Activated CD8-positive, alpha-beta memory T cell treated with anti-CD3 and anti-CD28 coated beads for 24 hours (primary cell): ENCODE results near the gene ASCC1.

Experiments
- DNase-seq: peaks from one replicate; pipeline ENCODE4 v3.0.0-alpha.2; 2020

Gene ASCC1

DNA sequence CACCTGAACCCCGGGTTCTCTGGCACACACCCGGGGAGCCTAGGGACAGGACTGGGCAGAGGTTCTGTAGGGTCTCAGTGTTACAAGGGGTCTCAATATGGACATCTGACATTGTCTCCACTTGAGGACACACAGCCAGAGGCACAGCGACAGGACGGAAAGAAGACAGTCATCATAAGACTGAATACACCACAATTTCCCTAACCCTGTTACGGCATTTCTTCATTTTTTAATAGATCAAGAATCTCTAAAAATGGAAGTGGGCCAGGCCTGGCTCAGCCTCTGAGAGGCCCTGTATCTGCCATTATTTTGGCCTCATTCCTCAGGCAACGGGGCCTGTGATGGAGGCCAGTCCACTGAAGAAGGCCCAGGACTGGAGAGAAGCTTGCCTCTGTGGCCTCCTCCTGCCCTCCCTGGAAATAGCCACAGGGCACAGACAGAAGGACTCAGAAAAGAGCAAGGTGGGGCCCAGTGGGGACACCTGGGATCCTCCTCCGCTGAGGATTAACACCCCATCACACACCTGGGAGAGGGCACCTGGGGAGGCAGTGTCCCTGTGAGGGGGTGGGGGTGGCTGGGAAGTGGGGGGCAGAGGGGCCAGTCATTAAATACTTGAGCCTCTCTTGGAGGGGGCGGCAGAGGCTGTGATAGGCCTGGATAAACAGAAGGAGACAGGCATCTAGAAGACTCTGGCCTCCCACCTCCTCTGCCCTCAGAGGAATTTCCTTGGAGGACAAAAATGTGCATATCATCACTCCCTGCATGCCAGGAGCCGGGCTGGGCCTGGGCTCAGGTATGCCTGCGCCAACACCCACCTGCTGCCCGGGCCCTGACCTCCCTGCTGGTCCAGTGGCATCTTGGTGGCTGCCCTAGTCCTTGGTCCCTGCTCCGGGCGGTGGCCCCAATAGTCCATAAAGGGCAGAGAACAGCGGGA lies 135.8 kb downstream of the ASCC1 start:
- peak; percentile 57 for DNase-seq

DNA sequence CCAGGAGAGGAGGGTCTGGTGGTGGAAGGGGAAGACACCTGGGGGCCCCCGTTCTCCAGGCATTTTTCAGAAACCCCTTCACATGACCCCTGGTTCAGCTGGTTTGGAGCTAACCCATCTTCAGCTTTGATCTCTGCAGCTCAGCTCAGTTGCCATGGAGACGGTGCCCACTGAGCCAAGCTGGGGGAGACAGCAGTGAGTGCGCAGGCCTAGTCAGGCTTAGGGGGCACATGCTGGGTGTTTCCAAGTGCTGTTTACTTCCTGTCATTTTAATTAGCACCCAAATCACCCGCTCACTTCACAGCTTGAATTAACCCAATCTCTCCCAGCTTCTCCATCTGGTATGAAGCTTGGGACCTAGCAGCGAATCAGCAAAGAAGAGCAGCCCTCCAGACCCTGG lies 136.7 kb downstream of the ASCC1 start:
- DNase-seq: peak; percentile 83

DNA sequence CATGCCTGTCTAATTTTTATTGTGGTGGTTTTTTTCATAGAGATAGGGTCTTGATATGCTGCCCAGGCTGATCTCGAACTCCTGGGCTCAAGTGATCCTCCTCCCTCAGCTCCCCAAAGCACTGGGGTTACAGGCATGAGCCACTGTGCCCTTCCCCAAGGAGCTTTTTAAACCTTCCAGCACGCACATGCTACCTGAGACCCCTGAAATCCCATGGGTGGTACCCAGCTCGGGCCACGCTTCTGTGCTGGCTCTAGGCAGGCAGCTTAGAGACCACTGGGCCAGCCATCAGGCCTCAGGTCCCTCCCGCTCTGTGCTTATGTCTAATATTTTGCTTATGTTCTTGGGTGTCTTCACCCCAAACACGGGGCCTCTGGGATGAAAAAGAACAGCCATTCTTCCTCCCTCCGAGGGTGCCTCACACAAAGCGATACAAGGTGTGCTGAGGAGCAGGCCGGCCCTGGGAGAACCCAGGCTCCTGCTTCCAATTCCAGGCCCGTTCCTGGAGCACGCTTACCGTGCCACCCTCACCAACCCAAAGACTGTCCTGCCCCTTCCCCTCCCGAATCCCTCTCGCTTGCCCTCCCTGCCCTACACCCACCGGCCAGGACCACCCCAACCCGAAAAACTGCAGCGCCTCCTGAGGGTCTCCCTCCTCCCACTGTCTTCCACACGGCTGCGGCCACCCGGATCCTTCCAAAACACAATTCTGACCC lies 138.6 kb downstream of the ASCC1 start:
- DNase-seq: peak; percentile 59

DNA sequence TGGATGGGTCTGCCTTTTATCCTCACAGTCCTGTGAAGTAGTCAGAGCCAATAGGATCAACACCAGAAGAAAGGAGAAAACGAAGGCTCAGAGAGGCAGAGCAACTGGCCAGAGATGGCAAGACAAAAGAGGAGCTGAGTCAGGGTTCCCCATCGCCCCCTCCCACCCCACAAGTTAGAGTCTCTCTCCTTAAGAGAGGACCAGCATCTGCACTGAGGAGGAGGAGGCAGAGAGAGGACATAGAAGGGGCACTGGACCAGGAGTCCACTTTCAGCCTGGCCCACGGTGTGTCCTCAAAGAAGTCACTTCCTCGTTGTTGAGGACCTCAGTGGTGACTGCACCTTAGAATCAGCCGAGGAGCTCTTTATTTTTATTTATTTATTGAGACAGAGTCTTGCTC lies 139.3 kb downstream of the ASCC1 start:
- DNase-seq: peak; percentile 62

DNA sequence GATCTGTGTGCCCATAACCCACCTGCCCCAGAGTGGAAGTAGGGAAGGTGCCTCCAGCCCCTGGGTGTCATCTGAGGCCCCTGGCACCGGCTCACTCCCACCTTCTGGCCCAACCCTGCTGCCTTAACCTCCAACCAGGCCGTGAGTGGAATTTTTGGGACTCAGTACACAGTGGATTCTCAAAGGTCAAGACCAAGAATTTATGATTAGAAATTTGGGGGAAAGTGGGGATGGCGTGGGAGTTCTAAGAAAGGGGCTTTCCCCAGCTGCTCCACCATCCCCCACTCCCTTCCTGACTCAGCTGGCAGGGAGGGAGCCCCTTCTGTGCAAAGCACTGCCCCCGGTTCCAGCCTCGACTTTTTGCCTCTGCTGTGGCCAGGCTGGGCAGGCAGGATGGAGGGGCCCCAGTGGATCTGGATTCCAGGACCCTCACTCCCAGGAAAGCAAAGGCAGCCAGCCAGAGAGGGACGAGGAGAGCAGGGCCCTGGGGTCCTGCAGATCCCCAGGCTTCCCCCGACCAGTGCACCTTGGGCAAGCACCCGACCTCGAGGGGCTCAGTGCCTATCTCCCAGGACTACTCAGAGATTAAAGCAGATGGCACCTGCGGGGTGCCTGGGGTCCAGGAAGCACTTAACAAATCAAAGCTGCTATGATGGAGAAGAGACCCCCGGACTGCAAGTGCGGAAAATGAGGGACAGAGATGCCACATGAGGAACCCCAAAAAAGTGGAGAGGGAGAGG lies 140.5 kb downstream of the ASCC1 start:
- peak; percentile 71 for DNase-seq

DNA sequence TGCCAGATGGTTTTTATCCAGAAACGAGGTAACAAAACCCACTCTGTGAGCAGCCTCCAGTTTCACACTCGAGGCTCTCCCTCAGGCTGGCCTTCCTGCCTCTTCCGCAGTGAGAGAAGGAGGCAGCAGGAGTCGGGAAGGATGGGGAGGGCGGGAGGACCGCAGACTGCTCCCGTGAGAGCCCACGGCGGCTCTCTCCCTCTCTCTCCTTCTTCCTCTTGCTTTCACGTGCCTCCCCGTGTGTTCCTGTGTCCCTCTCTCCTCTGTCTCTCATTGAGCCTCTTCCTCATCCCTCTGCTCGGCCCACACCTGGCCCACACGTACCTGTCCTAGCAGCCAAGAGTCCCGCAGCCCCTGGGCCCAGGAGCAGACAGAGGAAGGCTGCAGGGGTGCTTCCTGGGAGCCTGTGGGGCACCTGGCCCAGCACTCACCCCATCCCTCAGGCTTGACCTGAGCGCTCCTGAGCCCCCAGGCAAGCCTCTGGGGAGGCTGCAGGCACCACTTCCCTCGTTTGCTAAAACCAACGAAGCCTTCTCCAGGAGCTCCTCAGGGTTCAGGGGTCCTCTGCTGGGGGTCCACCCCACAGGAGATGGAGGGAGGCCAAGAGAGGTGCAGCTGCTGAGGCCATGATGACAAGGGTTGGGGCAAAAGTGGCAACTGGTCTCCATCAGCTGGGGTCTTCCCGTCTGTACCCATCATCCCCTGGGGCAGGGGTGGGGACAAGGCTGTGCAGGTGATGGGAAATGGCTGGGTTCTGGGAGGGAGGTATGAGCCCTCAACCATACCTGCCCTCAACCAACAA lies 141.3 kb downstream of the ASCC1 start:
- DNase-seq: no peak

DNA sequence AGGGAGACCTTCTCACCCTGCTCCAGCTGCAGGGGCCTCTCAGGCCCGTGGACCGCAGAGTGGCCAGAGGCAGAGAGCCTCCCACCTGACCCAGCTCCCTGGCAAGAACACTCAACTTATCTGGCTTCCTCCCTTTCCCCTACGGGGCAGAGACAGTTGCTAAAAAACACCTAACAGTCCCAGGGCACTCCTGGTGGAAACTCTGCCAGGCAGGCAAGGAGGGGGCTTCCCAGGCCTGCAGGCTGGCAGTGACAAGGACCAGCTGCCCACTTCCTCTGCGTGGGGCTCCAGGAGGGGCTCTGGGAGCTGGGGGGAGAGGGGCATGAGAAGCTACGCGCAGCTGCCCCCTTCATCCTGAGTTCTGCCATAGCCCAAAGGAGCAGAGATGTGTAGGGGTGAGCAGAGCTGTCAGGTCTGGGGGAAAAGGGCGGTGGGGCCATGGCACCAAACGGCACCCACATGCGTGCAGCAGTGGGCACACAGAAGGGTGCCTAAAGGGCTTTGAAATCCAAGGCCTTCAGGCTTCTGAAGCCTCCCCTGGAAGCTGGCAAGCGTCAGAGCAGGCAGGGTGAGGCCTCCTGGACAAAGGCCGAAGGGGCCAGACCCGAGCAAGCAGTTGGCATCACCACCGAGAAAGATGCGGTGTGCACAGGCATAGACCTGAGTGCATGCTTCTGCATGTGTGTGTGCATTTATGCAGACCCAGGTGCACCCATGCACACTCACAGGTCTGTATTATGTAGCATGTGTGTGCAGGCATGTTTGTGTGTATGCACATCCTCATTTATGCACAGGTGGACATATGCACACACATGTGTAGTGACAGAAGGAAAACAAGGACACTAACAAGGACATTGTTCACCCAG lies 142.1 kb downstream of the ASCC1 start:
- peak; percentile 56 for DNase-seq

DNA sequence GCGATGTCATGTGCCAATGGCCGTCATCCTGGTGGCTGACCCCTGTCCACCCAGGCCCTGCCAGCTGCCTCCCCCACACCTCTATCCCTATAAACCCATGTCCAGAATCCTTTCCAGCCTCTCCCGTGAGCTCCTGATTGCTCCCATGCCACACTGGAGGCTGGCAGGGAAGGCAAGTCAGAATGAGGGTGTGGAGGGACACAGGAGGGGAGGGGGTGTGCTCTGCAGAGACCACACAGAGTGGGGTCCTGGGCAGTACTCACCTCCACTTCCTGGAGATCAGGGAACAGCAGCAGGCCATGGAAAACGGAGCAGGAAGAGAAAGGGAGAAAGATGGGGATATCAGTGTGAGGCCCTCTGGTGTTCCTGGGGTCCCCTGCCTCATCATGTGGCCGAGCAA lies 143.4 kb downstream of the ASCC1 start:
- no peak for DNase-seq

DNA sequence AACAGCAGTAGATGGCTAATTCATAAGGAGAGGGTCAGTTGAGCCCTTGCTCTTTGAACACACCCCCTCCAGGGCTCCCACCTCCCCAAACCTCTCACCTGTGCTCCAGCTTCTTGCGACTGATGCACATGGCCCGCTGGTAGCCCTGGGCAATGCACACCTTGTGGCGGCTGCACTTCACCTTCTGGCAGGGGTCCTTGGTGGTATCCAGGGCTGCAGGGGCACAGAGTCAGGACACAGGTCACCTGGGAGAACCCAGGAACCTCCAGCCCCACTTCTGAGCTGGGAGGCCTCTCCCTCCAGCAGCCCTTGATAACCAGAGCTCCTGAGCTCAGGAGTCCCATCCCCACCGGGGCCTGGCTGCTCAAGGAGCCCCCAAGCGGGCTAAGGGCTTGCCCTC lies 144.0 kb downstream of the ASCC1 start:
- DNase-seq: no peak

DNA sequence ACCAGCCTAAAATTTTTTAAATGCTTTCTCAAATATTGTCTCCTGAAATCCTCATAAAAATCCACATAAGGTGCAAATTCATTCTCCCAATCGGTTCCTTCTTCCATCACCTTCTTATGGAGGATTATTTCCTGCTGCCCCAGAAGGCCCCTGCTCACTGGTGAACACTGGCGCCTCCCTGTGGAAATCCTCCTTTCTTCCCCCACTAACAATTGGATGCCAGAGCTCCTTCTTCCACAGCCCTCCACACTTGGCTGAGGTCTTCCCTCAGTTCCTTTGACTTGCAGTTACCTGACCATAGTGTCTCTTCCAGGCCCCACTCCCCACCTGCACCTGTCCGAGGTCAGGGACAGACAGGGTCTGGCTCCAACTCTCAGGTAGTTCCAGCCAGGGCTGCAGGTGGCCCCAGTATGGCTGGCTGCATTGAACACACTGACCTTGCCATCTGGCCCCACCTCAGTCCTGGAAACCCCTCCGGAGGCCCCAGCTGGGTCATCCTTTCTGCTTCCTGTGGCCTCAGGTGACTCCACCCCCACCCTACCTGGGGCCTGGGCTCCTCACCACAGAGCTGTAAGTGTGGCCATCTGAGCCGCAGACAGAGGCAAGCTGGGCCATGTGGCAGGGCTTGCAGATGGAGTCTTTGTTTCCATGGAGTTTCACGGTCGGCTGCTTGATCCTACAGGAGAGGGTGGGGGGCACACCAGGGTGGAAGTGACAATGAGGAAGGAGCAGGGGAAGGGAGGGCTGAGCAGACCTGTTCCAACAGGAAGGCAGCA lies 146.1 kb downstream of the ASCC1 start:
- DNase-seq: no peak

DNA sequence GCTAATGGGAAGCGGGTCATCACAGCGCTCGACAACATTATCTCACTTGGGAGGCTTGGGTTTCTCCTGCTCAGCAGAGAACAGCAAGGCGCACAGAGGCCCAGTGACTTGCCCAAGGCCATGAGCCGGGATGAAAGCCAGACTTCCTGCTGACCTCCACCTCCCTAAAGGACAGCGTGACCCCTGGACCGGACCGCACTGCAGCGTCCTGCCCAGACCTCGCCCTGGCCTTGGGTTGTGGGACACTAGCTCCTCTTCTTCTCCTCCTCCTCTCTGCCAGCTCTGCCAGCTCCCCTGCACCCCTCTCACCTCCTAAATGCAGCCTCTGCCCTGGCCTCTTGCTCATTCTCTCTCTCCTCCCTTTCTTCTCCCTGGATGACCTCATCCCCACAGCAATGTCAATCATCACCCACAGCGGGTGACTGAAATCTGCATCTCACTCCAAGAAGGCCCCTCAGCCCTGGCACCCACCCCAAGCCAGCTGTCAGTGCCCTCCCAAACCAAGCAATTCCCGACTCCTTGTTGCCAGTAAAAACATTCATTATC lies 147.1 kb downstream of the ASCC1 start:
- DNase-seq: peak; percentile 55

DNA sequence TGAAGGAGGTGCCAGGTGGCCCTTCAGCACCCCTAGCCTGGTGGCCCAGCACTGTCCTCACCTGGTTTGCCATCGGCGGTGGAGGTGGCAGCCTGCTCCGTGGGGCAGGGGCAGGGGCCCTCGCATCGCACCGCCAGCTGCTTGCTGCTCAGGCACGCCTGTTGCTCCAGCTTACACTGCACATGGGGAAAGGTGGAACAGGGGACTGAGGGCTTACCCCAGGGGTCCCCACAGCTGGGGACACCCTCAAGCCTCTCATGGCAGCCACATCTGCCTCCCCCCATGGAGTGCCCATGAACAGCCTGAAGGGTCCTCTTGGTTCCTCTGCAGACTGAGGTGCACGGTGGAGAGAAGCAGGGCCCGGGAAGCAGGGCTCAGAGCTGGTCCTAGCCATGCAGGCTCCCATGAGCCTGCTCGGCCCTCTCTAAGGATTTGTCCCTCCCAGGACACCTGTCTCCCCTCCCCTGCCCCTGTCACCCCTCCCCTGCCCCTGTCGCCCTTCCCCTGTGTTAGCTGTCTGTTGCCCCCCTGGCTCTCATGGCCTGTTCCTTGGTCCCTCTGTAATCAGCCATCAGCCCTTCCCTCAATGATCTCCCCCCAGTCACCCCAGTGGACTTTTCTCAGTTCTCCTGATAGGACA lies 147.8 kb downstream of the ASCC1 start:
- no peak for DNase-seq

DNA sequence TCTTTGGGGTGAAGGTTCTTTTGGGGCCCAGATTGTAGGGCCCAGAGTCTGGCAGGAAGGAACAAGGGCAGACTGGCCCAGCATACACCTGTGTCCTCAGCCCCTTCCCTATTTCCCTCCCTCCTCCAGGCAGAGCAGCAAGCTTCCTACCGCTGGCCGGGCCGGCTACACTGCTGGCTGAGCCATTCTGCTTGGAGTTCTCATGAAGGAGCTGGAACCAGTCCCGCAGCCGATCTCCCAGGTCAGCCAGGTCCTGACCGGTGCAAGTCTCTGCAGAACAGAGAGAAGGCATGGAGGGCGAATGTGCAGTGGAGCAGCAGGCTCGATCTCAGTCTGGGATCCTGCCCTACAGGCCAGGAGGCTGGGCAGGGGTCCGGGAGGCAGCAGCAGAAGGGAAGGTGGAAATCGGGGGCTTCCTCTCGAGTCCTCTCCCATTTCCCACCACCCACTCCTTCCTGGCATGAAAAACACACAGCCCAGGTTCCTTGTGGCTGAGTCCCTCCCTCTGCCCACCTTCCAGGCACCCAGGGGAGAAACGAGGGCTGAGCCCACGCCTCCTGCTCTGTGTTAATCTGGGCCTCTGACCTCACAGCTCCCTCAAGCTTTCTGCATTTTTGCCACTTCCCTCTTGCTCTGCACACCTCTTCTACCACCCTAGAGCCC lies 148.5 kb downstream of the ASCC1 start:
- DNase-seq: no peak

DNA sequence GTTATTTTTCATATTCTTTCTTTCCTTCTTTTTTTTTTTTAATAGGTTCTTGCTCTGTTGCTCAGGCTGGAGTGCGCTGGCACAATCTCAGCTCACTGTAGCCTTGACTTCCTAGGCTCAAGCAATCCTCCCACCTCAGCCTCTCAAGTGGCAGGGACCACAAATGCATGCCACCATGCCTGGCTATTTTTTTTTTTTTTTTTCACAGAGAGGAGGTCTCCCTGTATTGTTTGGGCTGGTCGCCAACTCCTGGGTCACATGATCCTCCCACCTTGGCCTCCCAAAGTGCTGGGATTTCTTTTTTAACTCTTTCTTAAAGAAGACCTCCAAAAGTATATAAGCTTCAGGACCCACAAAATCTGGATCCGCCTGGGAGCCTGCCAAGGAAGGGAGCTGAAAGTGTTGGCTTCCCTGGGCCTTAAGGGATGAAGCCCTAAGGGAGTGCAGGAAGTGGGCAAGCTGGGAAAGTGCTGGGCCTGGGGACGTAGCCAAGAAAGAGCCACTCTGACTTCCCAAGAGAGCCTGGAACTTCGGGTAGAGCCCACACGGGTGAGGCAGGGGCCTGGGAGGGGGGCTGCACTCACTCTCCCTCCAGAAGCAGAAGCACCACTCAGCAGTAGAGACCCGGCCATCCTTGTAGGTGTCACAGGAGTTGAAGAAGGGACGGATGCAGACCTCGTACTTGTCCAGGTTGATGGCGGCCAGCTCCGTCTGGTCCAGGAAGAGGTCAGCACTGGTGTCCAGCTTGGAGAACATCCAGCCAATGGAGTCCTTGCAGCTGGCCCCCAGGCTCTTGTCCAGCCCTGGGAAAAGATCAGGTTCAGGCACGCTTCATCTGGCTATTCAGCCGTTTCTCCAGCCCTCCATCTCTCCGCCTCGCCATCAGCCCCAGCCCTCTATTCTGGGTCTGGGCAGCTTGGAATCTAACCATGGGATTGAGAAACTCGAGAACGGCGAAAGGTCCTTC lies 149.5 kb downstream of the ASCC1 start:
- no peak for DNase-seq

DNA sequence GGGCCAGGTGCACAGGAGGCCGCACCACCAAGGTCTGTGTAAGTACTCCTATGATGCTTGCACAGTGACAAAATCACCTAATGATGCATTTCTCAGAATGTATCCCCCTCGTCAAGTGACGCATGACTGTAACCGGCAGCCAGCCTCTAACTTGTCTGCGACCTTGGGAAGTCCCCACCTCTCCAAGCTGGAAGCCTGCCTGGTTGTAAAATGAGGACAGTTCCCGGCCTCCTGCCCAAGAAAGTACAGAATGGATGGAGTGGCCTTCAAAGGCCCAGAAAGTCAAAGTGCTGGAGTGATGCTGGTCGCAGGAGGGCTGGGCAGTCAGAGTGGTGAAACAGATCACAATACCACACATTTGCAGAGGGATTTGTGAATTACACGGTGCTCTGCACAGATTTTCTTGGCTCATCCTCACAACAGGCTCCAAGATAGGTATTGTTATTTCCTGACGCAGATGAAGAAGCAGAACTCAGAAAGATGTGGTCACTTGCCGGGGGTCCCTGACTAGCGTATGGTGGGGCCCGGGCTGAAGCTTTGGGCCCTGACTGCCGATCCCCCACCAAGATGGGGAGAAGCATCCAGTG lies 150.5 kb downstream of the ASCC1 start:
- no peak for DNase-seq

DNA sequence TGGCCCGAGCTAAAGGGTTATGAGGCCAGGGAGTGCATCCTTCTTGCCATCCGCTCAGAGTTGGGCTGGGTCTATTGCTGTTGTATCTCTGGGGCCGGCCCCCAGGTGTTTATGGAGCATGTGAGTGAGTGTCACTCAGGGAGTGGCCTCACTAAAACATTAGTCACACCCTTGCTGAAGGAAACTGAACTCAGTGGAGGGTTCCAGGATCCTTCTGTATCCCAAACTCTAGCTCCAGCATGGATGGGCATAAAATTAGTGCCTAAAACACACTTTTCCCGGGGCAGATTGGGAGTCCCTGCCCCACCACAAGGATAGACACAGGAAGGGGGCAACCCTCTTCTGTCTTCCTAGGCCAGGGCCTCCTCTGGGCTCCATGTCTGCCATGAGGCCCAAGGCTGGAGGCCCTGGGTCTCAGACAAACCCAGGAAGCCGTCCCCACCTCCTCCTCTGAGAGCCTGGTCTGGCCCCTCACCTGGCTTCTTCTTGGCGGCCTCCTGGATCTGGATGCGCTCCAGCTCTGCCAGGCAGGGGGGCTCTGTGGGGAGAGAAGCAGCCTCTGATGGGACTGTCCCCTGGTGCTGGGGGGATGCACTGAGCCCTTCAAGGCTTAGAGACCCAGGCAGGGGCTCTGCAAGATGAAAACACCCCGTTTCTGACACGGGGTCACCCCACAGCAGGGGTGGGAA lies 152.2 kb downstream of the ASCC1 start:
- DNase-seq: no peak
